GM12873 (cell line): ENCODE measurements around the gene OR12D1.

Source experiments
- TF ChIP-seq, protein P1 (sequence below): IDR thresholded peaks from 2 replicates; pipeline ENCODE4 v1.5.1; 2012; ENCODE audit warnings: low read depth, mild to moderate bottlenecking, moderate library complexity, low read length, control low read depth; ENCODE audit not compliant: insufficient read depth; ENCODE audit errors: missing control alignments

OR12D1 gene

DNA sequence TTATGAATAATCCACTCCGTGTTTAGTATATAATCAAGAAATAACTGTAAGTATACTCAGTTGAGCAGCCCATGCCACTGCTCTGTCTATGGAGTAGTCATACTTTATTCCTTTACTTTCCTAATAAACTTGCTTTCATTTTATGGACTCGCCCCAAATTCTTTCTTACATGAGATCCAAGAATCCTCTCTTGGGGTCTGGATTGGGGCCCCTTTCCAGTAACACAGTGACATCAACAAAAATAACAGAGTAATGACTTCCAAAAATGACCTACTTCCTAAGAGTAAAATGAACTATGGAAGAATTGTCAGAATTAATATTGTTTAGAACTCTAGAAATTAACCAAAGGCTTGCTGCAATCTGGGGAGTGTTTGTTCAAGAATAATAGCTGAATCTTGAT, 51.1 kb downstream of the OR12D1 start:
- TF ChIP-seq, protein P1, sequence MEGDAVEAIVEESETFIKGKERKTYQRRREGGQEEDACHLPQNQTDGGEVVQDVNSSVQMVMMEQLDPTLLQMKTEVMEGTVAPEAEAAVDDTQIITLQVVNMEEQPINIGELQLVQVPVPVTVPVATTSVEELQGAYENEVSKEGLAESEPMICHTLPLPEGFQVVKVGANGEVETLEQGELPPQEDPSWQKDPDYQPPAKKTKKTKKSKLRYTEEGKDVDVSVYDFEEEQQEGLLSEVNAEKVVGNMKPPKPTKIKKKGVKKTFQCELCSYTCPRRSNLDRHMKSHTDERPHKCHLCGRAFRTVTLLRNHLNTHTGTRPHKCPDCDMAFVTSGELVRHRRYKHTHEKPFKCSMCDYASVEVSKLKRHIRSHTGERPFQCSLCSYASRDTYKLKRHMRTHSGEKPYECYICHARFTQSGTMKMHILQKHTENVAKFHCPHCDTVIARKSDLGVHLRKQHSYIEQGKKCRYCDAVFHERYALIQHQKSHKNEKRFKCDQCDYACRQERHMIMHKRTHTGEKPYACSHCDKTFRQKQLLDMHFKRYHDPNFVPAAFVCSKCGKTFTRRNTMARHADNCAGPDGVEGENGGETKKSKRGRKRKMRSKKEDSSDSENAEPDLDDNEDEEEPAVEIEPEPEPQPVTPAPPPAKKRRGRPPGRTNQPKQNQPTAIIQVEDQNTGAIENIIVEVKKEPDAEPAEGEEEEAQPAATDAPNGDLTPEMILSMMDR = no peak

DNA sequence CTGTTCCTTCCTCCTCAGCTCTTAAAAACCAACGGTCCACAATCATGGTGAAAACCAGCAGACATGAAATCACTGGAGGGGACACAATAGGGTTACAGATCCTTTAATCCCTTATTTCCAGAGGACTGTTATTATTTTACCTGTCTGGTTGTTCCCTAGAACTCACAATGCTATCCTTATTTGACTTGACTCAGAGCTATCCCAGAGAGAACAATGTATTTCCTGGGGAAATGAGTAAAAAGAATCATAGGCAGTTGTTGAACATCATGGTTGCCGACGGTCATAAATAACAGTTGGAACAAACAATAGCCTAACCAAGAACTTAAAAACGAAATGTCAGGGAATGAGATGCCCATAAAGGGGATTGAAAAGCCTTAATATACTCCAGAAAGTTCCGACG, 51.5 kb downstream of the OR12D1 start:
- TF ChIP-seq, protein P1 = no peak
